MG63 (cell line): ENCODE results near the gene SLAMF6. TPM values are rescaled to one million over a fixed set of nuclear protein-coding genes. Genes with fewer than 3 reads are reported as not detected.
"Not testable (repeated sequence)": the region's sequence is repeated elsewhere in the genome, so short reads cannot be mapped to it uniquely, and the experiment has no call there.

Experiments
- DNase-seq: peaks from one replicate; pipeline ENCODE4 v3.0.0-alpha.2; 2020
- H3K27me3 ChIP-seq: fragments of 250-450 bp; sonication (Bioruptor Pico); 2 replicates; pipeline ENCODE4 v1.5.1; 2020; ENCODE audit warnings: mild to moderate bottlenecking, moderate library complexity
- H3K36me3 ChIP-seq: fragments of 250-450 bp; sonication (Bioruptor Pico); 2 replicates; pipeline ENCODE4 v1.5.1; 2020; ENCODE audit warnings: mild to moderate bottlenecking, moderate library complexity
- H3K4me3 ChIP-seq: fragments of 250-450 bp; sonication (Bioruptor Pico); 2 replicates; pipeline ENCODE4 v1.5.1; 2020; ENCODE audit warnings: mild to moderate bottlenecking, moderate library complexity
- H3K9me3 ChIP-seq: fragments of 250-450 bp; sonication (Bioruptor Pico); 2 replicates; pipeline ENCODE4 v1.5.1; 2020; ENCODE audit warnings: mild to moderate bottlenecking, moderate library complexity
- total RNA-seq: library from RNA; depleted of rRNA; stranded (reverse); fragments of >200 nt; shearing (Covaris generic); gene quantifications from 2 replicates; pipeline ENCODE4 v1.2.3, GENCODE V29; 2014; ENCODE audit warnings: low replicate concordance

Gene SLAMF6
- total RNA-seq, 1 experiment from 2014 or later: not detected

GRCh38 chr1:160531809-160532556 lies 8.9 kb upstream of the SLAMF6 start:
- DNase-seq, H3K27me3 ChIP-seq, H3K4me3 ChIP-seq, H3K9me3 ChIP-seq, H3K36me3 ChIP-seq: not testable (repeated sequence)

GRCh38 chr1:160529401-160529952 lies 6.4 kb upstream of the SLAMF6 start:
- not testable (repeated sequence) for H3K9me3 ChIP-seq, H3K36me3 ChIP-seq, DNase-seq, H3K4me3 ChIP-seq, H3K27me3 ChIP-seq

GRCh38 chr1:160523789-160524188 lies 734 bp upstream of the SLAMF6 start:
- DNase-seq, H3K27me3 ChIP-seq, H3K36me3 ChIP-seq, H3K4me3 ChIP-seq, H3K9me3 ChIP-seq: not testable (repeated sequence)

- H3K4me3 ChIP-seq: no peak overlapping the region
- no peaks in the 10 kb centered on the region for H3K27me3 ChIP-seq
- no peaks in the 10 kb centered on the region for H3K36me3 ChIP-seq
- no peak for DNase-seq
- no peaks in the 10 kb centered on the region; the same call in 1 of the 2 replicates for H3K9me3 ChIP-seq
Measured at GRCh38 chr1:160522136-160522535, 919 bp downstream of the SLAMF6 start.

- Histone ChIP-seq H3K27me3 (no peaks in the 10 kb centered on the region), H3K36me3 (no peaks in the 10 kb centered on the region), H3K4me3 (no peak overlapping the region), H3K9me3 (no peaks in the 10 kb centered on the region; the same call in 1 of the 2 replicates)
- DNase-seq: no peak
Measured at GRCh38 chr1:160521554-160521953, 1.5 kb downstream of the SLAMF6 start.

GRCh38 chr1:160520999-160521398 lies 2.1 kb downstream of the SLAMF6 start:
- no peak for DNase-seq
- no peaks in the 10 kb centered on the region for H3K27me3 ChIP-seq
- no peak overlapping the region for H3K4me3 ChIP-seq
- no peaks in the 10 kb centered on the region for H3K36me3 ChIP-seq
- no peaks in the 10 kb centered on the region; the same call in 1 of the 2 replicates for H3K9me3 ChIP-seq

- H3K9me3 ChIP-seq: no peaks in the 10 kb centered on the region; the same call in 1 of the 2 replicates
- no peaks in the 10 kb centered on the region for H3K27me3 ChIP-seq
- no peak overlapping the region for H3K4me3 ChIP-seq
- H3K36me3 ChIP-seq: no peaks in the 10 kb centered on the region
- DNase-seq: no peak
Measured at GRCh38 chr1:160520582-160520981, 2.5 kb downstream of the SLAMF6 start.

- Histone ChIP-seq H3K36me3 (no peaks in the 10 kb centered on the region), H3K4me3 (no peak overlapping the region), H3K9me3 (no peaks in the 10 kb centered on the region; the same call in 1 of the 2 replicates), H3K27me3 (no peaks in the 10 kb centered on the region)
- DNase-seq: no peak
Measured at GRCh38 chr1:160519642-160520435, 3.2 kb downstream of the SLAMF6 start.

GRCh38 chr1:160517519-160517918 lies 5.5 kb downstream of the SLAMF6 start:
- H3K27me3 ChIP-seq, H3K4me3 ChIP-seq, H3K9me3 ChIP-seq, H3K36me3 ChIP-seq, DNase-seq: not testable (repeated sequence)

- H3K9me3 ChIP-seq, H3K4me3 ChIP-seq, H3K27me3 ChIP-seq, H3K36me3 ChIP-seq, DNase-seq: not testable (repeated sequence)
Measured at GRCh38 chr1:160515908-160516307, 7.1 kb downstream of the SLAMF6 start.

GRCh38 chr1:160504651-160505050 lies 18.4 kb downstream of the SLAMF6 start:
- H3K36me3 ChIP-seq: no peaks in the 10 kb centered on the region
- no peak overlapping the region for H3K4me3 ChIP-seq
- DNase-seq: no peak
- no peaks in the 10 kb centered on the region; the same call in 1 of the 2 replicates for H3K27me3 ChIP-seq
- no peaks in the 10 kb centered on the region for H3K9me3 ChIP-seq

- H3K4me3 ChIP-seq: no peak overlapping the region
- 0 out of 2 replicates have a peak, but pooled peaks cover 5% of the 10 kb centered on the region for H3K9me3 ChIP-seq
- DNase-seq: no peak
- no peaks in the 10 kb centered on the region for H3K36me3 ChIP-seq
- no peaks in the 10 kb centered on the region; the same call in 1 of the 2 replicates for H3K27me3 ChIP-seq
Measured at GRCh38 chr1:160503087-160503486, 20.0 kb downstream of the SLAMF6 start.

- peaks cover 3% of the 10 kb centered on the region; the same call in 1 of the 2 replicates for H3K27me3 ChIP-seq
- no peak for DNase-seq
- no peak overlapping the region for H3K4me3 ChIP-seq
- no peaks in the 10 kb centered on the region for H3K36me3 ChIP-seq
- H3K9me3 ChIP-seq: 0 out of 2 replicates have a peak, but pooled peaks cover 5% of the 10 kb centered on the region
Measured at GRCh38 chr1:160500321-160500990, 22.6 kb downstream of the SLAMF6 start.

- Histone ChIP-seq H3K4me3 (no peak overlapping the region), H3K36me3 (no peaks in the 10 kb centered on the region), H3K27me3 (peaks cover 3% of the 10 kb centered on the region; the same call in 1 of the 2 replicates), H3K9me3 (0 out of 2 replicates have a peak, but pooled peaks cover 5% of the 10 kb centered on the region)
- DNase-seq: no peak
Measured at GRCh38 chr1:160499631-160500030, 23.4 kb downstream of the SLAMF6 start.

GRCh38 chr1:160498301-160499065 lies 24.6 kb downstream of the SLAMF6 start:
- DNase-seq, H3K27me3 ChIP-seq, H3K4me3 ChIP-seq, H3K36me3 ChIP-seq, H3K9me3 ChIP-seq: not testable (repeated sequence)

GRCh38 chr1:160496334-160496733 lies 26.7 kb downstream of the SLAMF6 start:
- Histone ChIP-seq H3K36me3 (no peaks in the 10 kb centered on the region), H3K4me3 (no peak overlapping the region)
- no peak for DNase-seq

More at GRCh38 chr1:160496334-160496733, 26.7 kb downstream of the SLAMF6 start:
- H3K9me3 ChIP-seq: 0 out of 2 replicates have a peak, but pooled peaks cover 5% of the 10 kb centered on the region
- peaks cover 3% of the 10 kb centered on the region; the same call in 1 of the 2 replicates for H3K27me3 ChIP-seq
